HT-29 (cell line): ENCODE results near the gene KIR3DL3. TPM values are rescaled to one million over a fixed set of nuclear protein-coding genes. Genes with fewer than 3 reads are reported as not detected.
"Not testable (repeated sequence)": the region's sequence is repeated elsewhere in the genome, so short reads cannot be mapped to it uniquely, and the experiment has no call there.

Source experiments
- DNase-seq: peaks from one replicate; pipeline ENCODE4 v3.0.0-alpha.2; 2015; ENCODE audit warnings: low spot score
- total RNA-seq: library from RNA; depleted of rRNA; stranded (reverse); fragments of >200 nt; shearing (Covaris generic); gene quantifications from 2 replicates; pipeline ENCODE4 v1.2.3, GENCODE V29; 2014

Gene KIR3DL3
- total RNA-seq, 1 experiment from 2014 or later: not detected

GRCh38 chr19:54731191-54731590, 6.9 kb downstream of the KIR3DL3 start:
- DNase-seq: no peak

- DNase-seq: not testable (repeated sequence)
Observed at GRCh38 chr19:54738306-54738705, 14.1 kb downstream of the KIR3DL3 start, which contains the start of gene KIR2DL3. Gene KIR2DL3 (plus strand): TSS chr19:54738513. CDS start chr19:54738546, 33 bp downstream.

GRCh38 chr19:54738715-54739114, 14.5 kb downstream of the KIR3DL3 start:
- no peak for DNase-seq

GRCh38 chr19:54739587-54740497, 15.6 kb downstream of the KIR3DL3 start:
- no peak for DNase-seq

GRCh38 chr19:54741950-54742349, 17.7 kb downstream of the KIR3DL3 start:
- DNase-seq: not testable (repeated sequence)

GRCh38 chr19:54744080-54744479, 19.8 kb downstream of the KIR3DL3 start:
- DNase-seq: not testable (repeated sequence)

GRCh38 chr19:54747614-54748322, 23.5 kb downstream of the KIR3DL3 start:
- not testable (repeated sequence) for DNase-seq

GRCh38 chr19:54750276-54750675, 26.0 kb downstream of the KIR3DL3 start:
- DNase-seq: not testable (repeated sequence)

GRCh38 chr19:54756204-54757110, 32.2 kb downstream of the KIR3DL3 start:
- not testable (repeated sequence) for DNase-seq

GRCh38 chr19:54758577-54758976, 34.3 kb downstream of the KIR3DL3 start:
- not testable (repeated sequence) for DNase-seq

- not testable (repeated sequence) for DNase-seq
Observed at GRCh38 chr19:54764219-54764618, 40.0 kb downstream of the KIR3DL3 start.

GRCh38 chr19:54766464-54766863, 42.2 kb downstream of the KIR3DL3 start:
- DNase-seq: not testable (repeated sequence)

- DNase-seq: not testable (repeated sequence)
Observed at GRCh38 chr19:54769646-54770045, 45.4 kb downstream of the KIR3DL3 start, which contains the start of gene KIR2DL1. Gene KIR2DL1 (plus strand): TSS chr19:54769793. CDS start chr19:54769851, 58 bp downstream.

GRCh38 chr19:54770511-54770910, 46.3 kb downstream of the KIR3DL3 start:
- DNase-seq: not testable (repeated sequence)

GRCh38 chr19:54771018-54771960, 47.0 kb downstream of the KIR3DL3 start:
- DNase-seq: peak; percentile 49

- DNase-seq: not testable (repeated sequence)
Observed at GRCh38 chr19:54772666-54773065, 48.4 kb downstream of the KIR3DL3 start.

- not testable (repeated sequence) for DNase-seq
Observed at GRCh38 chr19:54775095-54775815, 51.0 kb downstream of the KIR3DL3 start.

GRCh38 chr19:54775830-54776229, 51.6 kb downstream of the KIR3DL3 start:
- DNase-seq: not testable (repeated sequence)

GRCh38 chr19:54777851-54778250, 53.6 kb downstream of the KIR3DL3 start:
- DNase-seq: not testable (repeated sequence)
